Stimulated activated CD4-positive, alpha-beta T cell treated with anti-CD3 and anti-CD28 coated beads, Interleukin-4, amount 100 ng/mL, for 48 hours (primary cell): ENCODE data around the gene KCNQ4.

Source experiments
- DNase-seq, 2 donors: peaks; one replicate each; pipeline ENCODE4 v3.0.0-alpha.2; 2020; ENCODE audit warnings: low read depth in 2 of 2

The KCNQ4 gene

DNA sequence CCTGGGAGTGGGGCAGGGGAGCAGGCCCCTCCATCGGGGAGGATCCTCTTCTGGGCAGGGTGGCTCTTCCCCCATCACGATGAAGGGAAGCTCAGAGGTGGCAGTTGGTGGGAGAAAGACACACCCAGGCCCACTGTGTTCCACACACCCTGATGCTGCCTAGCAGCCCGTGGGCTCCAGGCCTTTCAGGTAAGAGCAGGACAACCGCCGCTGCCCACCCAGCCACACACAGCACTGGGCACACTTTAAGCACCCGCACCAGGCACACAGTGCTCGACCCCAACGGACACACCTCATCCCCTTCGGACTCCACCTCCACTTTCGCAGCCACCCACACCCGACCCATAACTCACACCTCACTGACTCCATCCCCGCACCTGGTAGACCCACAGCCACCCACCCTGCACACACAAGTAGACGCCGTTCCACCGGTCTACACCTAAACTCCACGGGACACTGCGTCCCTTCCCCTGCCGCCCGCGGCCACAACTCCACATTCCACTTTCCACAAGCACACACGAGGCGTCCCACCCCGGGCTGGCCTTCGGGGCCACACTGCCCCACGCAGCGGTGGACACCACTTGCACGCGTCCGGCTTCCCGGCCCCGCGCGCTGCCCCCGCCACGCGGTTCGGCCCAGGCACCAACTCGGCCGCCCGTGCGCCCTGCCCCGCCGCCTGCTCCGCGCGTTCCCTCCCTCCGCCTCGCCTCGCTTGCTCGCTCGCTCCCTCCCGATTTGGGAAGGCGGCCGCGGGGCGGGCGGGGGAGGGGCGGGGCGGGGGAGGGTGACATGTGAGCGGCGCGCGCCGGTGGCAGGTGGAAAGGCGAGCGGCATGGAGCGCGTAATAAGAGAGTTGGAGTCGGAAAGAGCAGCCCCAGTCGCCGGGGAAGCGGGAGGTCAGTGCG lies at the start of gene KCNQ4:
TSS of gene KCNQ4 (plus strand) at position 787 of the 905 bp plus-strand sequence. CDS start 307 bp downstream, outside the sequence.
- peak in 1 of 2 donors; percentile 18 for DNase-seq

GRCh38 chr1:40734882-40735628 lies 48.5 kb upstream of the KCNQ4 start:
- DNase-seq: no peak

GRCh38 chr1:40736085-40736531 lies 47.5 kb upstream of the KCNQ4 start:
- DNase-seq: no peak

DNA sequence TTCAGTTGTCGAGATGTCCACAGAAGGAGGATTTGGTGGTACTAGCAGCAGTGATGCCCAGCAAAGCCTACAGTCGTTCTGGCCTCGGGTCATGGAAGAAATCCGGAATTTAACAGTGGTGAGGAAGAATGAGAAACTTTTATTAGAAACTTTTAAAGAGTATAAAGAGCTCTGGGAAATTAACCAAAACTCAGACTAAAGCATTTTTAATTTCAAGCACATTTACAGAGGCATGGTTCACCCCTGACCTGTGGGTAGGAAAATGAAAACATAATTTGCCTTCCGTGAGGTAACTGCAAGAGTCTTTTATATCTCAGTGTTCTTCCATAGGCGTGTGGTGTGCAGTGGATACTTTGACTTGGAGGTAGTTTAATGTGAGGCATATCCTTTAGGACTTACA lies 44.8 kb upstream of the KCNQ4 start:
- DNase-seq: no peak

- DNase-seq: no peak
Observed at GRCh38 chr1:40739455-40740008, 44.1 kb upstream of the KCNQ4 start.

DNA sequence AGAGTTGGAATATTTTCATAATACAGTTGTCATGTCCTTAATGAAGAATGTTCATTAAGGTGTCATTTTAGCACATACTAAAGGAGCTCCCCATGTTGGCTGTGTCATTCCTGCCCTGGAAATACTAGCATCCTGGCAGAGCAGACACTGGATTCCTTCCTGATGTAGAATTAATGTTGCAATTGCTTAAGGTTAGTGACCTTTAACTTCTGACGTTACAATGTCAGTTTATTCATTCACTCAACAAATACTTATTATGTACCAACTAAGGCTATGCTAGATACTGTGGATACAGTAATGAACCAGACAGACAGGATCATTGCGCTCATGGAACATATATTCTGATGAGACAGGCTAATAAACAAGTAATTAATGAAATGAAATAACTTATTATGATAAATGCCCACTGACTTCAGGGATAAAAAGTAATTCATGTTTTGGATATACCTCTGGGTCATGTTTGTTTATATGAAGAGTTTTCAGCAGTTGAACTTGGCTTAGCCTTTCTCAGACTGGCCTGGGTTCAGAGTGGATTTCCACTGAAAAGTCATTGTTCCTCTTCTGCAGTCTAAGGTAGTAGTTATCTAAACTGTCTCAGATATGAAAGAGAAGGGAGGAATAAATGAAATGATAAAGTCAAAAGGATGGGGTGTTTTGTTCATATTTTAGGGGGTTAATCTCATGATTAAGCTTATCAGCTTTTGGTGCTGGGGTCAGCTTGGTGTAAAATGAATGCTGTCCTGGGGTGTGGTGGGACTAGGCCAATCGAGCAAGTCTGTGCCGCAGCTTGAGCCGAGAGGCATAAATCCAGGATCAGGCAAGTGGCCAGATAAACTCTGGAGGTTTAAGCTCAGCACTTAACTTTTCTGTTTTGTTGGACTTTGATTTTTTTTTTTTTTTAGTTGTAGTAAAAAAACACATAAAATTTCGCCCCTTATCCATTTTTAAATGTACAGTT lies 43.3 kb upstream of the KCNQ4 start:
- no peak for DNase-seq

DNA sequence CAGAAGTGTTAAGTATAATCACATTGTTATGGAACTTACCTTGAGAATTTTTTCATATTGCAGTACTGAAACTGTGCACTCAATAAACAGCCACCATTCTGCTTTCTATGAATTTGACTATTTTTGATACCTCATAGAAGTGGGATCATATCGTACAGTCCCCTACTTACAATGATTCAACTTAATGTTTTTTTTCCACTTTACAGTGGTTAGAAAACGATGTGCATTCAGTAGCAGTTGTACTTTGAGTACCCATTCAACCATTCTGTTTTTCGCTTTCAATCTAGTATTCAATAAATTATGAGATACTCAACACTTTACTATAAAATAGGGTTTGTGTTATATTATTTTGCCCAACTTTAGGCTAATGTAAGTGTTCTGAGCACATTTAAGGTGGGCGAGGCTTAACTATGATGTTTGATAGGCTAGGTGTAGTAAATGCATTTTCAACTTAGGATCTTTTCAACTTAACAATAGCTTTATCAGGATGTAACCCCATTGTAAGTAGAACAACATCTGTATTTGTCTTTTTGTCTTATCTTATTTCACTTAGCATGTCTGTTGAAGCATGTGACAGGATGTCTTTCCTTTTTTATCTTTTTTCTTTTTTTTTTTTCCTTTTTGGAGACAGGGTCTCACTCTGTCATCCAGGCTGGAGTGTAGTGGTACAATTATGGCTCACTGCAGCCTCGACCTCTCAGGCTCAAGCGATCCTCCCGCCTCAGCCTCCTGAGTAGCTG lies 42.4 kb upstream of the KCNQ4 start:
- DNase-seq: no peak

DNA sequence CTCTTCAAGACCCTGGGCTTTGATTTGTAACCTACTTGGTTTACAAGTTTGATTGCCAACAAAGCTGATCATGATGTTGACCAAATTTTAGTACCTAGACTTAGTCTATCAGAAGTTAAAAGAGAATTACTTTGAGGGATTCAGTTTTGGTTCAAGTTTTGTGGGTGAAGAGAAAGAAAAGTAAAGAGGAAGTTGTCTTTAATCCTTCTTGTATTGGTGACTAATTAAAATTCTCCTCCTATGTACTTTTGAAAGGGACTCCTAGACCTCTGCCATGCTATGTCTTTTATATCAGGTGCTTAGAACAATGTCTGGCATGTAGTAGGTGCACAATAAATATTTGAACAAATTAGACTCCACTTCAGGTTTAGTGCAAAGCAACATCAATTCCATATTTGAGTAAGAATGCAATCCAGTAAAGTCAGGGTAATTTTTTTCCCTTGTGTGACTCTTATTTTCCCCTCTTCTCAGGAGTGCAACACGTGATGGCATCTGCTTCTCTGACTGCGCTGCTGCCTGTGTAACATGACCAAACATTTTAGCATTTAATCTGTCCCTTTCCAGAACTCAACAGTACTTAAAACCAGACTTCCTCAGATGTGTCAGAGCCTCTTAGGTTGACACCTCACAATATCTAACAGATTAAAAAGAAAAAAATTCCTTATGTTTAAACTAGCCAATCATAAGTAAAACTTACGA lies 41.1 kb upstream of the KCNQ4 start:
- no peak for DNase-seq

DNA sequence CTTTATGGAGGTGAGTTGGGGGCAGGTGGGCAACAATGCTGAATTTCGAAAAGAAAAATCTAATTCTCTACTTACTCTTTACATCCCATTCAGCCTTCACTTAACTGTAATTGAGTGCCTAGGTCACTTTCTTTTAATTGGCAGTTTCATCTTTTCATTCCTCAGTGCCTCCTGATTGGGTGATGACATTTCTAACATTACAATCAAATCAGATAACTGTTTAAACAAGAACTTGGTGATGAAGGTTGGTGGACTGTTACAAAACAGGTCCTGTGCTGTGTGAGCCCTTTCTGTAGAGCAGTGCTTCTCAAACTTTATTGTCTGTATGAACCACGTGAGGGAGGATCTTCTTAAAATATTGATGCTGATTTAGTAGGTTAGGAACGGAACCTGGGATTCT lies 40.1 kb upstream of the KCNQ4 start:
- DNase-seq: no peak

- DNase-seq: no peak
Observed at GRCh38 chr1:40743860-40744259, 39.7 kb upstream of the KCNQ4 start.

- DNase-seq: no peak
Observed at GRCh38 chr1:40745176-40745575, 38.4 kb upstream of the KCNQ4 start.

GRCh38 chr1:40746344-40747090 lies 37.1 kb upstream of the KCNQ4 start:
- no peak for DNase-seq

DNA sequence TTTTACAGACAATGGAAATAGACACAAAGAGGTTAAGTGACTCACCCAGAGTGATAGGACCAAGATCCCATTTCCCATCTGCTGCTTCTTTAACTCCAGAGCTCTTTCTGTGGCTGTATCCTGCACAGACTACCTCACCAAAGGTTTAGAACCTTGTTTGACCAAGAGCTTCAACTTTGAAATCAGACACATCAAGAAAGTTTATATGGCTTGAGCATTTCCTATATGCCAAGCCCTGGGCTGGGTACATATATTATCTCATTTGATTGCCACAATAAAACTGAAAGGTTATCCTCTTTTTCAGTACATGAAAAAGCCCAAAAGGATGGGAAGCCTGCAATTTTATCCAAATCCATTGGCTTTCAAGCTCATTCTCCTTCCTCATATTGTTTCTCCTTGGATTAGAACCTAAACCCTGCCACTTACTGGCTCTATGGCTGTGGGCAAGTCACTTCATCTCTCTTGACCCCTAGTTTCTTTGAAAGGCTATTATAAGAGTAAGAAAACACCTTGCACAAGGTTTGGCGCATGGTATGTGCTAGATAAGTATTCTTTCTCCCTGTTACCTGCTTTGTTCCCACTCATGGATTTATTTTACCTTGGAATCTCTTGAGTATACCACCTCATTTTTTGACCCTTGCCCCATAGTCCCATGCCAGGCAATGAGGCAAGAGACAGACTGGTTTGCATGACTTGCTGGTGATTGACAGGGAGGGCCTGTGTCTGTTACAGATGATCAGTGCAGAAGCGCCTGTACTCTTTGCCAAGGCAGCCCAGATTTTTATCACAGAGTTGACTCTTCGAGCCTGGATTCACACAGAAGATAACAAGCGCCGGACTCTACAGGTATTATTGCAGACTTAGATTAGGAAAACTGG lies 34.5 kb upstream of the KCNQ4 start:
- no peak for DNase-seq

GRCh38 chr1:40749817-40750216 lies 33.8 kb upstream of the KCNQ4 start:
- no peak for DNase-seq

- DNase-seq: no peak
Observed at GRCh38 chr1:40750451-40750908, 33.1 kb upstream of the KCNQ4 start.

DNA sequence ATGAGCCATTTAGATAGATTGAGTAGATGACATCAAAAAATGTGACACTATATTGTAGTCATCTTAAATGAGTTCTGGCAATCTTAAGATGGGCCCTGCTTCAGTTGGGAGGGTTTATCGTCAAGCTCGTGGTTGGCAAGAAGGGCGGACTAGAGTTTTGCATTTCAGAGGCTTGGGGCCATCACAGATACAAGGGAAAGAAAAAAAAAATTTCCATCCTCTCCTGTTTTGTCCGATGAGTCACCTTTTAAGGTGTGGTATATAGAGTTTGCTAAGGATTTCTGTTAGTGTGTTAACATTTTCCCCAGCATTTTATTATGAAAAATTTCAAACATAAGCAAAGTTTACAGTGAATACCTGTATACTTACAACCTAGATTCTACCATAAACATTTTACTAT lies 31.8 kb upstream of the KCNQ4 start:
- no peak for DNase-seq

- DNase-seq: no peak
Observed at GRCh38 chr1:40753142-40753882, 30.3 kb upstream of the KCNQ4 start.
